ENCODE data around the gene MGAT5.

- TF ChIP-seq SALL2 (tag by site-specific recombination; IDR thresholded peaks at IDR 0.05; ENCODE audit: borderline replicate concordance) (no peak), REST (tag by site-specific recombination; IDR thresholded peaks at IDR 0.05) (no peak), CTCF (tag by site-specific recombination; IDR thresholded peaks at IDR 0.05) (no peak), YY1 (tag by site-specific recombination; IDR thresholded peaks at IDR 0.05) (no peak), ZBTB10 (tag by site-specific recombination; IDR thresholded peaks at IDR 0.05) (no peak), KLF16 (tag by site-specific recombination; IDR thresholded peaks at IDR 0.05) (no peak), ZNF121 (tag by site-specific recombination; IDR thresholded peaks at IDR 0.05) (no peak), ZNF140 (tag by site-specific recombination; IDR thresholded peaks at IDR 0.05) (no peak), AEBP2 (tag by site-specific recombination; IDR thresholded peaks at IDR 0.05; ENCODE audit: borderline replicate concordance) (no peak), ZNF184 (tag by site-specific recombination; IDR thresholded peaks at IDR 0.05) (no peak), SP2 (tag by site-specific recombination; IDR thresholded peaks at IDR 0.05) (no peak), ZNF362 (tag by site-specific recombination; IDR thresholded peaks at IDR 0.05) (no peak)
These were observed 113.3 kb downstream of the MGAT5 start for GRCh38 chr2:134367213-134367612.
